Adipocyte (in vitro differentiated cells): ENCODE data around the gene YJU2.

Experiments used
- DNase-seq: peaks from one replicate; pipeline ENCODE4 v3.0.0-alpha.2; 2015; ENCODE audit warnings: low read depth
- H3K27me3 ChIP-seq: replicated peaks from 2 replicates; pipeline ENCODE4 v1.7.0; 2013; ENCODE audit warnings: mild to moderate bottlenecking, low read length, moderate library complexity; ENCODE audit not compliant: control insufficient read depth, insufficient read depth
- H3K36me3 ChIP-seq: 2 replicates; pipeline ENCODE4 v1.7.0; 2013; ENCODE audit warnings: low read length, mild to moderate bottlenecking, moderate library complexity; ENCODE audit not compliant: control insufficient read depth, insufficient read depth, severe bottlenecking
- H3K4me1 ChIP-seq: 2 replicates; pipeline ENCODE4 v1.7.0; 2013; ENCODE audit warnings: mild to moderate bottlenecking, low read length, moderate library complexity; ENCODE audit not compliant: control insufficient read depth, insufficient read depth
- H3K4me3 ChIP-seq: 2 replicates; pipeline ENCODE4 v1.7.0; 2013; ENCODE audit warnings: mild to moderate bottlenecking, low read length, moderate library complexity
- H3K9ac ChIP-seq: 2 replicates; pipeline ENCODE4 v1.7.0; 2013; ENCODE audit warnings: mild to moderate bottlenecking, low read length, moderate library complexity
- H3K9me3 ChIP-seq: 2 replicates; pipeline ENCODE4 v1.7.0; 2013; ENCODE audit warnings: mild to moderate bottlenecking, low read length, moderate library complexity; ENCODE audit not compliant: control insufficient read depth

The YJU2 gene

DNA sequence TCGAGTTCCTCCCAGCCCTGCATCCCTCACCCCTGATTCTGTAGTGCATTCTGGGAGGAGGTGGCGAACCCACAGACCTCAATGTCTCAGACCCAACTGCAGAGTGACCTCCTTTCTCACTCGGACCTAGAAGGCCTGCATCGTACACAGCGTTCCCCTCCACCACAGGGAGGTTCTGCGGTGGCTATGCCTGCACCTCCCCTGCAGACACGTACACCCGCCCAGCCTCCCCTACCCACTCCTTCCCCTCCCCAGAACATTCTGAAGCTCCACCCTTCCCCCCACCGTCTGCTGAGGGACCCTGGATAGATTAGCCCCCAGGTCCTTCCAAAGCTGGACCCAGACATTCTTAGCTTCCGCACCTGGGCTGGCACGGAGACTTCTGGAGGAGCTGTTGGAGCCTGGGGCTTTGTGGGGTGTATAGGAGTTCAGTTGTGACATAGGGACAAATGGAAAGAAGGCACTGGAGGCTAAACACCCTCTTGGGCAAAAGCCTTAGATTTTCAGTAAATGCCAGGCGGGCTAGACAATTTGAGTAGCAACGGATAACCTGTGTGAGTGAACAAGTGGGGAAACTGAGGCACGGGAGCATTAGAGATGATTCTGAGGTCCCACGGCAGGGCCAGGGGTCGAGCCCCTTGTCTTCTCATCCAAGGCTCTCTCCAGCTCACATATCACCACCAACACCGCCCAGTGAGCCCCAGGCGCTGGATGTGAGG is 57.1 kb downstream of the YJU2 start:
- H3K9me3 ChIP-seq: no peaks in the 10 kb centered on the region
- peaks cover 7% of the 10 kb centered on the region for H3K4me1 ChIP-seq
- H3K27me3 ChIP-seq: peaks cover 8% of the 10 kb centered on the region
- no peak for DNase-seq
- H3K4me3 ChIP-seq: no peak overlapping the region
- H3K9ac ChIP-seq: no peak overlapping the region
- no peaks in the 10 kb centered on the region for H3K36me3 ChIP-seq

DNA sequence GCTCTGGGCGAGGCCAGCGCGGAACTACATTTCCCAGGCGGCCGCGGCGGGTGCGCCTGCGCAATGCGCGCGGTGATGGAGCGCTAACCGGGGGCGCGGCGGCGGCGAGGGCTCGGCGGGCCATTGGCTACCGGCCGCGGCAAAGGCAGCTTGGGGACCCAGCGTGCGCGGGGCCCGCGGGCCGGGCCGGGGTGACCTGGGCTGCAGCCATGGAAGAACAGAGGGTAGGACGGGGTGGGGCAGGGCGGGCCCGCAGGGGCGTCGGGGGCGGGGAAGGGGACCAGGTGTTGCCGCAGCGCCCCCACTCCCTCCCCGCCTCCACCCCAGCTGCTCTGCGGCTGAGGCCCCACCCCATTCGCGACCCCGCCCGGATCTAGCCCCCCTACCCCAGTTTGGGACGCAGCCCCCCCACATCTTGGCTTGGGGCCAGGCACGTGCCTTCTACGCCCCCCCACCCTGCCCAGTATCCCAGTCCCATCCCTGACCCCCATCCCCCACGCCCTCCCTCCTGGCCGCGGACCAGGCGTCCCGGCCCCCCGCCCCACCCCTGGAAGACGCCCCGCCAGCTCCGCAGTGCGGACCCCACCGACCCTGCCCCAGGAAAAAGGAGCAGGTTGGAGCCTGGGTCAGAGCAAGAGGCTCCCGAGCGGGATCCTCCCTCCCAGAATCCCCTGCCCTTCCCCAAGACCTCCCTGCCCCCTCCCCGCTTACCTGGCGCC is 57.8 kb downstream of the YJU2 start, which contains the start of gene FSD1:
Gene FSD1, plus strand, starts transcription at position 61 of the 719 bp plus-strand sequence. Its CDS starts 149 bp downstream, at position 210.
- Histone ChIP-seq H3K4me1 (peaks cover 7% of the 10 kb centered on the region), H3K9ac (no peak within 1 kb of the TSS), H3K36me3 (no peaks in the 10 kb centered on the region), H3K9me3 (no peaks in the 10 kb centered on the region), H3K4me3 (no peak within 1 kb of the TSS), H3K27me3 (peaks cover 8% of the 10 kb centered on the region)
- DNase-seq: peak; percentile 78

DNA sequence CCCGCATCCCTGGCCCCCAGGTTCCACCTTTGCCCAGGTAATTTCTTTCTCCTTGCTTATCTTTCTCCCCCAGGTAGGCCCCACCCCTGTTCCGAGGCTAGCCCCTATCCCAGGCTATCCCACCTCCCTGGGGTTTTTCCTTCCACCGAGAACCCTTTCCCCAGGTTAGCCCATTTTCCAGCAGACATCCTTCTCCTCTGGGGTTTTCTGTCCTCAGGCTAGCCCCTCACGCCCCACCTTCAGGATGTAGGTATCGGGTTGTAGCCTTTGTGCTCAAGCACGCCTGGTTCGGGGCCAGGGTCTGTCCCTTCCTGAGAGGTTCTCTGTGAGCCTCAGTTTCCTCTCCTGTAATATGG is 58.4 kb downstream of the YJU2 start:
- H3K4me3 ChIP-seq: no peak overlapping the region
- H3K36me3 ChIP-seq: no peaks in the 10 kb centered on the region
- H3K9me3 ChIP-seq: no peaks in the 10 kb centered on the region
- H3K4me1 ChIP-seq: peaks cover 7% of the 10 kb centered on the region
- DNase-seq: no peak
- no peak overlapping the region for H3K9ac ChIP-seq
- H3K27me3 ChIP-seq: peaks cover 8% of the 10 kb centered on the region

GRCh38 chr19:4305659-4306058 is 58.8 kb downstream of the YJU2 start:
- no peak for DNase-seq
- H3K9me3 ChIP-seq: no peaks in the 10 kb centered on the region
- H3K27me3 ChIP-seq: peaks cover 8% of the 10 kb centered on the region
- H3K4me3 ChIP-seq: no peak overlapping the region
- peaks cover 7% of the 10 kb centered on the region for H3K4me1 ChIP-seq
- no peaks in the 10 kb centered on the region for H3K36me3 ChIP-seq
- no peak overlapping the region for H3K9ac ChIP-seq

GRCh38 chr19:4310247-4311121 is 63.6 kb downstream of the YJU2 start:
- no peaks in the 10 kb centered on the region for H3K9me3 ChIP-seq
- no peaks in the 10 kb centered on the region for H3K36me3 ChIP-seq

DNA sequence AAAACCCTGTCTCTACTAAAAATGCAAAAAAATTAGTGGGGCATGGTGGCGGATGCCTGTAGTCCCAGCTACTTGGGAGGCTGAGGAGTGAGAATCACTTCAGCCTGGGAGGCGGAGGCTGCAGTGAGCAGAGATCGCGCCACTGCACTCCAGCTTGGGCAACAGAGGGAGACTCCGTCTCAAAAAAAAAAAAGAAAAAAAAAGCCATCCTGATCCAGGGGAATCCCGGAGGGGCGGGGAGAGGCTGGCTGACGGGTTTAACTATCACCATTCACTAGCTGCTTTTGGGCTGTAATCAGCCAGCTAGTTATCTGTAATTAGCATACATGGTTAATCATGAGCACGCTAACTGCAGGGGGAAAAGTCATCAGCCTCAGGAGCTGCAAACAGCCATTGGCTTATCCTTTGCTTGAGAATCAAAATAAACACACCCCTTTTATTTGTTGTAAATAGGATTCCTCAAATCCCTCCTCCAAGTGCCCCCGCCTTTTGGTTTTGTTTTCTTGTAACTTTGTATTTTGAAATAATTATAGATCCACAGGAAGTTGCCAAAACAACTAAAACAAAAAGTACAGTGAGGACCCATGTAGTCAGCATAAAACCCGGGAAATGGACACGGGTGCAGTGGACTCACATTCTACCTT is 67.1 kb downstream of the YJU2 start:
- no peak for DNase-seq
- H3K36me3 ChIP-seq: no peaks in the 10 kb centered on the region

More at GRCh38 chr19:4310247-4311121, 63.6 kb downstream of the YJU2 start:
- no peak overlapping the region for H3K9ac ChIP-seq
- no peaks in the 10 kb centered on the region for H3K4me1 ChIP-seq
- H3K27me3 ChIP-seq: peaks cover 5% of the 10 kb centered on the region
- no peak overlapping the region for H3K4me3 ChIP-seq
- no peak for DNase-seq

DNA sequence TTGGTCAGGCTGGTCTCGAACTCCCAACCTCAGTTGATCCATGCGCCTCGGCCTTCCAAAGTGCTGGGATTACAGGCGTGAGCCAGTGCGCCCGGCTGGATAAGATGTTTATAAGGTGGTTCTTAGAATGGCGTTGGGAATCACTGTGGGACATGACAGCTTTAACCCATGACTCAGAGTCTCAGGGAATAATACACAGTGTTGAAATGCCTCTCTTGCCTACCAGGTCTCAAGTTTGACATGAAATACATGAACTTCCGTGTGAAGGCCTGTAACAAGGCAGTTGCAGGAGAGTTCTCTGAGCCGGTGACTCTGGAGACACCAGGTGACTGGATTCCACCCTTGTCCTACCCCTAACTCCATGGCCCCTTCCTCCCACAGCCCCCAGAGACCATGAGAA is 70.1 kb downstream of the YJU2 start:
- DNase-seq: no peak
- no peak overlapping the region for H3K4me3 ChIP-seq
- no peaks in the 10 kb centered on the region for H3K4me1 ChIP-seq
- H3K9ac ChIP-seq: no peak overlapping the region
- peaks cover 13% of the 10 kb centered on the region for H3K27me3 ChIP-seq
- no peaks in the 10 kb centered on the region for H3K36me3 ChIP-seq
- H3K9me3 ChIP-seq: no peaks in the 10 kb centered on the region

More for the DNA sequence above, 67.1 kb downstream of the YJU2 start:
- H3K27me3 ChIP-seq: no peaks in the 10 kb centered on the region
- no peaks in the 10 kb centered on the region for H3K4me1 ChIP-seq
- no peak overlapping the region for H3K9ac ChIP-seq
- H3K4me3 ChIP-seq: no peak overlapping the region
- no peaks in the 10 kb centered on the region for H3K9me3 ChIP-seq

- no peak overlapping the region for H3K9ac ChIP-seq
- H3K27me3 ChIP-seq: peaks cover 17% of the 10 kb centered on the region
- no peaks in the 10 kb centered on the region for H3K4me1 ChIP-seq
- DNase-seq: no peak
- no peaks in the 10 kb centered on the region for H3K9me3 ChIP-seq
- no peak overlapping the region for H3K4me3 ChIP-seq
- H3K36me3 ChIP-seq: no peaks in the 10 kb centered on the region
Measured at GRCh38 chr19:4318460-4318859, 71.6 kb downstream of the YJU2 start.
